ENCODE data around the gene IFNLR1. TPM values are rescaled to one million over a fixed set of nuclear protein-coding genes. Genes with fewer than 3 reads are reported as not detected.

Gene IFNLR1
- total RNA-seq, 1 donor from 2014 or later: 0.47 TPM

DNA sequence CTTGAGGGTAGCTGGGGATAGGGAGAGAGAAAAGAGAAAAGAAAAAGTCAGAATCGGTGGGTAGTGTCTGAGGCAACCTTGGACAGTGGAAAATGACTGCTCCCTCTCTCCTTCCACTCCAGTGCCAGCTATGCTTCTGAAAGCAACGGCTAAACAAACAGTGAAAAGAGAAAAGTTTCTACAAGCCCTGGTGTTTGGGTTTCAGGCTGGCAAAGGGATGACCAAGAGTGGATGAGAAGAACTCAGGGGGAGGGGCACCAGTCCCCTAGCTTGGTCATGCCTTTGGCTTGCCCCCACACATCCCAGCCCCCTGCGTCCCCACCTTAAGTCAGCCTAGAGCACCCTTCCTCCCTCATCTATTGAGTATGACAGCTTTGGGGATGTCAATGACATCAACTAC, 52.7 kb downstream of the IFNLR1 start:
- H3K4me3 Mint-ChIP-seq (ENCODE audit: unreplicated experiment): no peak overlapping the region
- H3K4me1 Mint-ChIP-seq (ENCODE audit: low read depth, unreplicated experiment): no peaks in the 10 kb centered on the region
- TF ChIP-seq, protein P1, sequence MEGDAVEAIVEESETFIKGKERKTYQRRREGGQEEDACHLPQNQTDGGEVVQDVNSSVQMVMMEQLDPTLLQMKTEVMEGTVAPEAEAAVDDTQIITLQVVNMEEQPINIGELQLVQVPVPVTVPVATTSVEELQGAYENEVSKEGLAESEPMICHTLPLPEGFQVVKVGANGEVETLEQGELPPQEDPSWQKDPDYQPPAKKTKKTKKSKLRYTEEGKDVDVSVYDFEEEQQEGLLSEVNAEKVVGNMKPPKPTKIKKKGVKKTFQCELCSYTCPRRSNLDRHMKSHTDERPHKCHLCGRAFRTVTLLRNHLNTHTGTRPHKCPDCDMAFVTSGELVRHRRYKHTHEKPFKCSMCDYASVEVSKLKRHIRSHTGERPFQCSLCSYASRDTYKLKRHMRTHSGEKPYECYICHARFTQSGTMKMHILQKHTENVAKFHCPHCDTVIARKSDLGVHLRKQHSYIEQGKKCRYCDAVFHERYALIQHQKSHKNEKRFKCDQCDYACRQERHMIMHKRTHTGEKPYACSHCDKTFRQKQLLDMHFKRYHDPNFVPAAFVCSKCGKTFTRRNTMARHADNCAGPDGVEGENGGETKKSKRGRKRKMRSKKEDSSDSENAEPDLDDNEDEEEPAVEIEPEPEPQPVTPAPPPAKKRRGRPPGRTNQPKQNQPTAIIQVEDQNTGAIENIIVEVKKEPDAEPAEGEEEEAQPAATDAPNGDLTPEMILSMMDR (IDR thresholded peaks at IDR 0.05; ENCODE audit: partially characterized antibody, unreplicated experiment): no peak
- H3K36me3 Mint-ChIP-seq (ENCODE audit: unreplicated experiment): no peaks in the 10 kb centered on the region
- H3K27ac Mint-ChIP-seq (ENCODE audit: unreplicated experiment): no peak overlapping the region
- DNase-seq: no peak
- H3K27me3 Mint-ChIP-seq (ENCODE audit: unreplicated experiment): peaks cover 2% of the 10 kb centered on the region
- H3K9me3 Mint-ChIP-seq (ENCODE audit: unreplicated experiment): peaks cover 1% of the 10 kb centered on the region

DNA sequence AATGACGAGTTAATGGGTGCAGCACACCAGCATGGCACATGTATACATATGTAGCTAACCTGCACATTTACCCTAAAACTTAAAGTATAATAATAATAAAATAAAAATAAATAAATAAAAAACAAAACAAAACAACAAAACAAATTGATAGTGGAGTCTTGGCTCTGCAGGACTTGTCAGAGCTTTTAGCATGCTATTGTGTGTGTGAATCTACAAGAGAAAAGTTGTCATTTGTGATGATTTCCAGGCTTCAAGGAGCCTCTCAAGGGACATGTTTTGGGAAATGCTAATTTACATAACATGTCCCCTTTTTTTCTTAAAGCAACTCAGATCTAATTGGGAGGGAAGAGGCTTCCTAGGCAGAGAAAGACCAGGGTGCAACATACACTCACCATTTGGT, 53.3 kb downstream of the IFNLR1 start:
- Mint-ChIP-seq H3K9me3 (ENCODE audit: unreplicated experiment) (peaks cover 1% of the 10 kb centered on the region), H3K27me3 (ENCODE audit: unreplicated experiment) (peaks cover 2% of the 10 kb centered on the region), H3K27ac (ENCODE audit: unreplicated experiment) (no peak overlapping the region), H3K36me3 (ENCODE audit: unreplicated experiment) (no peaks in the 10 kb centered on the region), H3K4me1 (ENCODE audit: low read depth, unreplicated experiment) (no peaks in the 10 kb centered on the region), H3K4me3 (ENCODE audit: unreplicated experiment) (no peak overlapping the region)
- no peak for DNase-seq
- TF ChIP-seq, protein P1 (IDR thresholded peaks at IDR 0.05; ENCODE audit: partially characterized antibody, unreplicated experiment): no peak

DNA sequence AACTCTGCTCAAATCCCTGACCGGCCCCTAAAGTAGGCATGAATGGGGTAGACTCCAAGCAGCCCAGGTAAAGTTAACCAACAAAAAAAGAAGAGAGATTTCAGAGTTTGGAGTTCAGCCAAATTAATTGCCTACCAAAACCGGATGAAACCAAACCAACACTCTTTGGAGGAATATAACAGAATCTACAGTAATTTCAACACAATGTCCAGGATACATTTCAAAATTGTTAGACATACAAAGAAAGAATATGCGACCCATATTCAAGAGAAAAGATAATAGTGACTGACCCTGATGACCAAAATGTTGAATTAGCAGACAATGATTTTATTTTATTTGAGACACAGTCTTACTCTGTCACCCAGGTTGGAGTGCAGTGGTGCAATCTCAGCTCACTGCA, 56.7 kb downstream of the IFNLR1 start:
- no peak overlapping the region for H3K4me3 Mint-ChIP-seq (ENCODE audit: unreplicated experiment)
- peaks cover 1% of the 10 kb centered on the region for H3K9me3 Mint-ChIP-seq (ENCODE audit: unreplicated experiment)
- no peaks in the 10 kb centered on the region for H3K27me3 Mint-ChIP-seq (ENCODE audit: unreplicated experiment)
- TF ChIP-seq, protein P1 (IDR thresholded peaks at IDR 0.05; ENCODE audit: partially characterized antibody, unreplicated experiment): no peak
- no peak overlapping the region for H3K27ac Mint-ChIP-seq (ENCODE audit: unreplicated experiment)
- no peaks in the 10 kb centered on the region for H3K4me1 Mint-ChIP-seq (ENCODE audit: low read depth, unreplicated experiment)
- DNase-seq: no peak
- no peaks in the 10 kb centered on the region for H3K36me3 Mint-ChIP-seq (ENCODE audit: unreplicated experiment)

DNA sequence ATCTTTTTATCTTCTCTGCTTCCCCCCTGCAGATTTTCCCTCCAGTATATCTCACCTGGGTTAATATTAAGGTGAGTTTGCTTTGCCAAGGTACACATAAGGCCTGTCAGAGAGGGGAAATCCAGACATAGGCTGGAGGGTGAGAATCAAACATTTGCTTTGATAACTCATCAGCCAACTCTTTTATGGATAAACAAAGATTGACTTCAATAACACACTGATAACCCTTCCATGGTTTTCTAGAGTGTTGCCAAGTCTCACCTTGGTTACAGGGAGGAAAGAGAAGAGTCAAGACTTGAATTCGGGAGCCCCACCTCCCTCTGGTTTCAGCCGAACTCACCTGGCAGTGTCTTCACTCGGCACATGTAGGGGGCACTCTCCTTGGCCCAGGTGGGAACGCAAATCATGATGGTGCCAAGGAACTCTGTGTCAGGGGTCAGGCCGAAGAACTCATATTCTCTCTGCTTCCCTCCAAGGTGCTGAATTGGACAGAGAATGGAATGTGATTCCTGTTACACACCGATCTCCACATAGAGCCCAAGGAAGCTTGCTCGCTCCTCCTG, 59.2 kb downstream of the IFNLR1 start:
- Mint-ChIP-seq H3K4me3 (ENCODE audit: unreplicated experiment) (no peak overlapping the region), H3K27ac (ENCODE audit: unreplicated experiment) (no peak overlapping the region), H3K9me3 (ENCODE audit: unreplicated experiment) (peaks cover 1% of the 10 kb centered on the region), H3K36me3 (ENCODE audit: unreplicated experiment) (no peaks in the 10 kb centered on the region), H3K27me3 (ENCODE audit: unreplicated experiment) (peaks cover 3% of the 10 kb centered on the region), H3K4me1 (ENCODE audit: low read depth, unreplicated experiment) (no peaks in the 10 kb centered on the region)
- no peak for DNase-seq
- TF ChIP-seq, protein P1 (IDR thresholded peaks at IDR 0.05; ENCODE audit: partially characterized antibody, unreplicated experiment): no peak

DNA sequence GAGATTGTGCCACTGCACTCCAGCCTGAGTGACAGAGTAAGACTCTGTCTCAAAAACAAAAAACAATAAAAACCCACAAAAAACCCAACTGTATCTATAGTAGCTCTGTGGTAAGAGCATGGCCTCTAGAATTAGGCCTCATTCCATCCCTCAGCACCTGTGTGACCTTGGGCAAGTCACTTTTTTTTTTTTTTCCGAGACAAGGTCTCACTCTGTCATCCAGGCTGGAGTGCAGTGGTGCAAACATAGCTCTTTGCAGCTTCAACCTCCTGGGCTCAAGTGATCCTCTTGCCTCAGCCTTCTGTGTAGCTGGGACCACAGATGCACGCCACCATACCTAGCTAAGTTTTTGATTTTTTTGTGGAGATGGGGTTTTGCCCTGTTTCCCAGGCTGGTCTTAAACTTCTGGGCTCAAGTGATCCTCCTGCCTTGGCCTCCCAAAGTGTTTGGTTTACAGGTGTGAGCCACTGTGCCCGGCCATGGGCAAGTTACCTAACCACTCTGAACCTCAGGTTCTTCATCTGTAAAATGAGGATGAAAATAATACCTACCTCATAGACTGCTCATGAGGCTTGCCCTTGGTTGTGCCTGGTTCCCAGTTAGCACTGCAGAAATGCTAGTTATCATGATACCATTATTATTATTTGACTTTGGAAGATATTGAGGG, 59.8 kb downstream of the IFNLR1 start:
- H3K9me3 Mint-ChIP-seq (ENCODE audit: unreplicated experiment): peaks cover 1% of the 10 kb centered on the region
- no peaks in the 10 kb centered on the region for H3K36me3 Mint-ChIP-seq (ENCODE audit: unreplicated experiment)
- no peak overlapping the region for H3K27ac Mint-ChIP-seq (ENCODE audit: unreplicated experiment)
- H3K4me1 Mint-ChIP-seq (ENCODE audit: low read depth, unreplicated experiment): no peaks in the 10 kb centered on the region
- H3K4me3 Mint-ChIP-seq (ENCODE audit: unreplicated experiment): no peak overlapping the region
- peaks cover 3% of the 10 kb centered on the region for H3K27me3 Mint-ChIP-seq (ENCODE audit: unreplicated experiment)
- TF ChIP-seq, protein P1 (IDR thresholded peaks at IDR 0.05; ENCODE audit: partially characterized antibody, unreplicated experiment): no peak
- no peak for DNase-seq
